GM21360 (cell line): ENCODE measurements around the gene CUEDC1.
"Not testable (repeated sequence)": the region's sequence is repeated elsewhere in the genome, so short reads cannot be mapped to it uniquely, and the experiment has no call there.

Experiments used
- ATAC-seq: cut with Tn5 transposase; IDR thresholded peaks from one replicate; pipeline ENCODE4 v1.9.1; 2021; ENCODE audit warnings: mild to moderate bottlenecking, moderate library complexity; ENCODE audit not compliant: unreplicated experiment

CUEDC1 gene

DNA sequence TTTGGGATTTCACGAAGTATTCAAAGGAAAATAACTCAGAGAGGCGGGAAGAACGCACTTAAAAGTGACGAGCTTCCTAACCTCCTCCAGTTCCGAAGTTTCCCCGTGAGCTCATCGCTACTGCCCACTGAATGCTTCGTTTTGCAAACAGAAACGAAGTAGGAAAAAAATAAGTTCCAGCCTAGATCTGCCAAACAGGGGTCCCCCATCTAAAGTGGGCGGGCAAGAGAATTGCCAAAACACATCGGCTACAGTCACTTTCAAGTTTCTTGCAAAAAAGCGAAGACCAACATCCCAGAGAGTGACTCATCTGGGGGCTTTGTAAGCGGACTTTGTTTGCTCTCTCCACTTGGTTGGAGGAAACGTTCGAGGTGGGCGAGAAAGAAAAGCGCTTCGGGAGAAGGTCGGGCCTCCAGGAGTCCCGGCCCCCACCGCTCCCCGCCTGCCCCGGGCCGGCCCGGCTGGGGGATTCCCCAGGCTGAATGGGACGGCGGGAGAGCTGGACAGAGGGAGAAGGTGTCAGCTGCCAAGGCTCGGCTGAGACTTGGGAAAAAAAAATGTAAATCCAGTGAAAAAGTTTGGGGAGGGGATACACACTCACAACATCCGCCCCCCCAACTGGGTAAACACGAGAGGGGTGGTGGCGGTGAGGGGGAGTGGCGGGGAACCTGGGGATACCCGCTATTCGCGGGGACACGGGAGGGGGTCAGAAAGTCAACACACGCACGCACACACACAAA, 31.8 kb upstream of the CUEDC1 start:
- ATAC-seq, result no peak

GRCh38 chr17:57985675-57985974, 30.4 kb upstream of the CUEDC1 start:
- ATAC-seq, result no peak

- no peak for ATAC-seq
These were observed 29.9 kb upstream of the CUEDC1 start for GRCh38 chr17:57984936-57985674.

GRCh38 chr17:57984261-57984890, 29.2 kb upstream of the CUEDC1 start:
- ATAC-seq, result no peak

GRCh38 chr17:57983446-57983845, 28.2 kb upstream of the CUEDC1 start:
- no peak for ATAC-seq

GRCh38 chr17:57982452-57983170, 27.4 kb upstream of the CUEDC1 start:
- ATAC-seq, result no peak

DNA sequence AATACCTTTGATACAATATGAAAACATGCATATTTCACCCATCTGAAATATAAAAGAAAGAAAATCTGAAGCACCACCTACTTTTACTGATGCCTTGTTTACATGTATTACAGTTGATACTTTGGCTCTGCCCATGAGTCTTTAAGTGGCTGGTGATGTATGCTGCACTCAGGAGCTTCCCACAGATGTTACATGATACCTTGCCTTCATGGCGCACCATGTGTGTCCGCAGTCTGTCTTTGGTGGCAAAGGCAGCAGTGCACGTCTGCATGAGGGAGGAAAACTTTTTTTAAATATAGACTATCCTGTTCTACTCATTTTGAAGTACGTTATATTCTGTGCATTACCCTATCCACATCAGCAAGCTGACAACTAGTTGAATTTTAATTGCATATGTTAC, 25.3 kb upstream of the CUEDC1 start:
- ATAC-seq, result no peak

GRCh38 chr17:57979076-57979475, 23.9 kb upstream of the CUEDC1 start:
- no peak for ATAC-seq

DNA sequence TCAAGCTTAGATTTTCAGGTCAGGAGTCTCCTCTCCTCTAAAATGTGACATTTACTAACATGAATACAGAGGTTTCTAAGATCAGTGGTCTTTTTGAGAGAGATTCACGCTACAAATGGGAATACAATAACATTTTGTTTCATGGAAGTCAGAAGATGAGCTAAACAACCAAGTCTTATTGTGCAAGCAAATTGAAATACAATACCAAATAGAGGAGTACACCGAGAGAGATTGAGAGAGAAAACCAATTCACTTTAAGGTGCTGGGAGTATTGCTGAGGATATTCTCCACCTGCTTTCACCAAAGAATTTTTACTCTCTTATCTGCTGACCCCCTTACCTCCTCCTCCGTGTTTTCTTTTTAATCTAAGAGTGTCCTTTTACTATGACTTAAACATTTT, 21.4 kb upstream of the CUEDC1 start:
- ATAC-seq, result no peak

DNA sequence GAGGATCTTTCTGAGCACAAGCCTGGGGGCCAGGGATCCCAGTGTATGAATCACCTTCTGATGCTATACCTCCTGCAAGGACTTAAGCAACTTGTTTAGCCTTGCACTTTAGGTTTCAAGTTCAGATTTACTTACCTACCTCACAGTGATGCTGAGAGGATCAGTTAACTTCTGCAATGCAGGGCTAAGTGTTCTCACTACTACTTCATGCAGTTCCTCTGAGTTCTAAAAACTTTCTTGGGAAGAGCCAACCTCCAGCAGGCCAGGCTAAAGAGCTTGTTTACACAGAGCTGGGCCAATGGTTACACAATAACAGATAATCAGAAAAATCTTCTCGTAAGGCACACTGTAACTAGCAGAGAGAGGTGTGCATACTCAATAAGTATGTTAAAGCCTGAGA, 19.8 kb upstream of the CUEDC1 start:
- no peak for ATAC-seq

DNA sequence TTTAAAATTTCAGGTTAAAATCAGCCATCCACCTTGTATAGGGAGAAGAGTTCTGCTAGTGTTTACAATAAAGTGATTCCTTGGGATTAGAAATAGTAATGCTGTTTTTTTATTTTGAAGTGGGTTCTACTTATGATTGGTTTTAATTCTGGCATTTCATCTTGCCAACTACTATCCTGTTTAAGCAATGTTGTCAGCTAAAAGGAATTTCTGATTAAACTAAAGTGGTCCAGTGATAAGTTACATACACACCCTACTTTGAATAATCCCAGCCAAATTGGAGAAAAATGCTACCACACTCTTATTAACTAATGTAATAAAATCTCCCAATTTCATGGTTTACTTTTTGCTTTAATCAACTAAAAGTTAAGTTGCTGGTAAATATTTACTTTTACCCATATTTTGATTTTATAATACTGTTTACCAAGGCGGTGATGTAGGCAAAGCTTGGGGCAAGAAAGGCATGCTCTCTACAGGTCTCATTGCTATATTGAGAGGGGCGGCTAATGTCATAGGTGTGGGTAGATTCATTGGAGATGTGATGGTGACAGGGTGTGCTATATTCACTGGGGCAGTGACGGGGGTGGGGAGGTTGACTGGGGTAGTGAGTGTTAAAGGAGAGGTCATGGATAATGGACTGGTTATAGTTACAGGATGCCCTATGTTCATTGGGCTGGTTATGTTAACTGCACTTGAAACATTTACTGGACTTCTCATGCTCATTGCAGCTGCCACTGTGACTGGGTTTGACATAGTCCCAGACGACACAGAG, 19.0 kb upstream of the CUEDC1 start:
- not testable (repeated sequence) for ATAC-seq

GRCh38 chr17:57972151-57972550, 16.9 kb upstream of the CUEDC1 start:
- no peak for ATAC-seq

- ATAC-seq, result no peak
These were observed 16.4 kb upstream of the CUEDC1 start for GRCh38 chr17:57971572-57971971.

DNA sequence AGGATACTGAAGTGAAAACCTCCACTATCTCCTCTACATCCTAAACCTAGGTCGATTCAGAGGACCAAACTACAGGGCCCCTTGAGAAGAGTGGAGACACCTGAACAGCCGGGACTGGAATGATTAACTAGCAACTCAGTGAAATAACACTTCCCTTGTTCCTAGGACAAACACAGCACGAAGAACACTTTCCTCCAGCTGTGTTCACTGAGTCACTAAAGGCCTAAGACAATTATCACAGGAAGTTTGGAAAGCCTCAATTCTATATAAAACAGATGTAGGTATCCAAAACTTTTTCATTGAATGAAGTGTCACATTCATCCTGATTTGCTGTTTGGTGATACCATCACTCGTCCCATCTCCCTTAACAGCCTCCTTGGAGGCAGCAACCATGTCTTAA, 15.5 kb upstream of the CUEDC1 start:
- ATAC-seq, result no peak

GRCh38 chr17:57968456-57968855, 13.2 kb upstream of the CUEDC1 start:
- no peak for ATAC-seq

DNA sequence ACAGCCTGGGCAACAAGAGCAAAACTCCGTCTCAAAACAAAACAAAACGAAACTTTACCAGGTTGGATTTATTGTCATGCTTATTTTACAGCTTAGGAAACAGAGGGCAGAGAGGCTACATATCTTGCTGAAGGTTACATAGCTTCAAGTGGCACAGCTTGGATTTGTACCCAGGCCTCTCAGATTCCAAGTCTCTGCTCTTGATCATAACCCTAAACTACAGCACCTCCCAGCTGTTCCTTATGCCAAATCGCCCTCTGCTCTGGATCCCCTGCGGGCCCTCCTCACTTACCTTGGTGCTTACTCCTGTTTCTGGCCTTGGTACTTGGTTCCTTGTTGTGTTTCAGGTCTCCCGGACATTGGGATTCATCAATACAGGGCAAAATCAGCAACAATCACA, 11.7 kb upstream of the CUEDC1 start:
- ATAC-seq, result no peak

GRCh38 chr17:57966246-57966645, 11.0 kb upstream of the CUEDC1 start:
- no peak for ATAC-seq

- no peak for ATAC-seq
These were observed 10.4 kb upstream of the CUEDC1 start for GRCh38 chr17:57965521-57966160.

GRCh38 chr17:57963149-57963511, 7.9 kb upstream of the CUEDC1 start:
- ATAC-seq, result no peak
